Endothelial cell of hepatic sinusoid (primary cell): ENCODE results near the gene KNSTRN.

ENCODE experiments used
- in situ Hi-C: cut with HindIII; loops from 2 replicates; pipeline ENCODE4 v1.10.0; 2017; ENCODE audit warnings: low sequenced_read_pairs

The KNSTRN gene

DNA sequence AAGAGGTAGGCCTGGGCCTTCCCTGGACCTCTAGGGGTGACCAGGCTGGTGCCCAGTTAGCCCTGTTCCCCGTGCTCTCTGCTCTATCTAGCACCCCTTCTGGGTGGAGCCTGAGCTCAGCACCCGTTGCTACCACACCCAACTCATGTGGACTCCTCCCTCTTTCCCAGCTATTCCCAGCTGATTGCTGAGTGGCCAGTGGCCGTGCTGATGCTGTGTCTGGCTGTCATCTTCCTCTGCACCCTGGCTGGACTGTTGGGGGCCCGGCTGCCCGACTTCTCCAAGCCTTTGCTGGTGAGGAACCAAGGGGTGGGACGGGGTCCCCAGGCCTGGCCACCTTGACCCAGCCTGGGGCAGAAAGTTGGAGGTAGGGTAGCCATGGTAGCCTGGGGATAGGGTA, 18.3 kb upstream of the KNSTRN start:
- in situ Hi-C loops: no loop called here

- in situ Hi-C loops: no loop called here
These were observed 17.5 kb upstream of the KNSTRN start for GRCh38 chr15:40365016-40365415.

DNA sequence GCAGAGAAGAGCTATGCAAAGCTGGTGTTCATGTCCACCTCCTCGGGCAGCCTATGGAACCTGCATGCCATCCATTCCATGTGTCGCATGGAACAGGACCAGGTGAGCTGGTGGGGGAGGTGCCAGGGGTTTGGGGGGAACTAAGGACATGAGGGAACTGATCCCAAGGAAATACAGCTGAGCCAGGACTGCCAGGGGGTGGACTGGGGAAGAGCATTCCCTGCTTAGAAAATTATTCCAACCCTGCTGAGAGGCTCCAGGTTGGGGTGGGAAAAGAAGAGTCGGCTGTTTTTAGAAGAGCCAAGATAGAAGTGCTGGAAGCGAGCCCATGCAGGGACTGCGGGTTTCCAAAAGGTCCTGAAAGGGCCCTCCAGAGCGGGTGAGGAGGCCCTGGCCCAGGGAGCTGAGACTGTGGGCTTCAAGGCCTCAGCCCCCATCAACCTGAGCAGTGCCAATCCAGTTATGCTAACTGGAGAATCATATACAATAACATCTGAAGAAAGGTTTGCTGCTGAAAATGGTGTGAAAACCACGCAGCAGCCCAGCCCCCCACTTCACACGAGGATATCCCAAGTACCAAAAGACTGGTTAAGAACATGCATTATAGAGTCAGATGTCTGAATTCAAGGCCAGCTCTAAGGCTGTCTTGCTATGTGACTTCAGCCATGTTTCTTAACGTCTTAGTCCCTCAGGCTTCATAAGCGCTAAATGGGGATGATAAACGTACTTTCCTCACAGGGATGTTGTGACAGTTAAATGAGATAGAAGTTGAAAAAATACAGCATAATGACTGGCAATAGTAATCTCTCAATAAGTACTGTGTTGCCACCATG, 16.7 kb upstream of the KNSTRN start:
- in situ Hi-C loops: no loop called here

DNA sequence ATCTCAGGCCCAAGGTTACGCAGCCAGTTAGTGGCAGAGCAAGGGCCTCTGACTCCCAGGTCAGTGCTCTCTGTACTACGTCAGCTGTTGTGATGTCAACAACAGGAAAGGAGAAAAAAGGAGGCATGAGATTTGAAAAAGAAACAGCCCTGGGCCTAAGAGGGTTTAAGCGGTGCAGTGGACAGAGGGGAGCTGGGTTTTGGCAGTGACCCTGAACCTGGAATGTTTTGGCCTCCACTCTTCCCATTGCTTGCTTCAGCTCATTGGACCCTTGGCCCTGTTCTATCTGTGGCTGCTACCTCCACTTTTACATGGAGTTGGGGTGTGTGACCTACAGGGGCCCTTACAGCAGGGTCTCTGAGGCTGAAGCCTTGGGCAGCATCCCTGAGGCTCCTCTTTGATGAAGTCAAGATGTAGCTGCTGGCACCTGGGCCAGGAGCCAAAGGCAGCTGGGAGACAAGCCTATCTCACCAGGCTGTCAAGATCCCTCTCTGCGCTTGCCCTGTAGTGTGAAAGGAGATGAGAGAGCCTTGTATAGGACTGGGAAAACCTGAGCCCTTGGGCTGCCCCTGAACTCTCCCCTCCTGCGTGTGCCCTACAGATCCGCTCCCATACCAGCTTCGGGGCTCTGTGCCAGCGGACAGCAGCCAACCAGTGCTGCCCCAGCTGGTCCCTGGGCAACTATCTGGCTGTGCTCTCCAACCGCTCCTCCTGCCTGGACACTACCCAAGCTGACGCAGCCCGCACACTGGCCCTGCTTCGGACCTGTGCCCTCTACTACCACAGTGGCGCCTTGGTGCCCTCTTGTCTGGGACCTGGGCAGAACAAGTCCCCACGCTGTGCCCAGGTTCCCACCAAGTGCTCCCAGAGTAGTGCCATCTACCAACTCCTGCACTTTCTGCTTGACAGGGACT, 15.8 kb upstream of the KNSTRN start:
- in situ Hi-C loops: no loop called here

- in situ Hi-C loops: no loop called here
These were observed 15.2 kb upstream of the KNSTRN start for GRCh38 chr15:40367371-40367685.

- in situ Hi-C loops: no loop called here
These were observed 14.6 kb upstream of the KNSTRN start for GRCh38 chr15:40367686-40368611.

DNA sequence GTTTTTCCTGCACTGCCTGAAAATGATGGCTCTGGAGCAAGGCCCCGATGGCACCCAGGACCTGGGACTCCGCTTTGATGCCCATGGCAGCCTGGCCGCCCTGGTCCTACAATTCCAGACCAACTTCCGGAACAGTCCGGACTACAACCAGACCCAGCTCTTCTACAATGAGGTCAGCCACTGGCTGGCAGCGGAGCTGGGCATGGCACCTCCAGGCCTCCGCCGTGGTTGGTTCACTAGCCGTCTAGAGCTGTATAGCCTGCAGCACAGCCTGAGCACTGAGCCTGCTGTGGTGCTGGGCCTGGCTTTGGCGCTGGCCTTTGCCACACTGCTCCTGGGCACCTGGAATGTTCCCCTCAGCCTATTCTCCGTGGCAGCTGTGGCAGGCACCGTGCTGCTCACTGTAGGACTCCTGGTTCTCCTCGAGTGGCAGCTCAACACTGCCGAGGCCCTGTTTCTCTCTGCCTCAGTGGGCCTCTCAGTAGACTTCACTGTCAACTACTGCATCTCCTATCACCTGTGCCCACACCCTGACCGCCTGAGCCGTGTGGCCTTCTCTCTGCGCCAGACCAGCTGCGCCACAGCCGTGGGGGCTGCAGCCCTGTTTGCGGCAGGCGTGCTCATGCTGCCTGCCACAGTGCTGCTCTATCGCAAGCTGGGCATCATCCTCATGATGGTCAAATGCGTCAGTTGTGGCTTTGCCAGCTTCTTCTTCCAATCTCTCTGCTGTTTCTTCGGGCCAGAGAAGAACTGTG, 13.6 kb upstream of the KNSTRN start:
- in situ Hi-C loops: no loop called here

- in situ Hi-C loops: no loop called here
These were observed 13.0 kb upstream of the KNSTRN start for GRCh38 chr15:40369474-40369869.

DNA sequence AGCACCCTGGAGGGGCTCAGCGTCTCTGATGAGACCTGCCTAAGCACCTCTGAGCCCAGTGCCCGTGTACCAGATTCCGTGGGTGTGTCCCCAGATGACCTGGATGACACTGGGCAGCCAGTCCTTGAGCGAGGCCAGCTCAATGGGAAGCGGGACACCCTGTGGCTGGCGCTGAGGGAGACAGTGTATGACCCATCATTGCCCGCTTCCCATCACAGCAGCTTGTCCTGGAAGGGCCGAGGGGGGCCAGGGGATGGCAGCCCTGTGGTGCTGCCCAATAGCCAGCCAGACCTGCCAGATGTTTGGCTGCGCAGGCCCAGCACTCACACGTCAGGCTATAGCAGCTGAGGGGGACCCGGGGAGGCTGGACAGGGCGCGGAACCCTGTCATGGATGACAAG, 12.6 kb upstream of the KNSTRN start:
- in situ Hi-C loops: no loop called here

GRCh38 chr15:40372981-40373380, 9.5 kb upstream of the KNSTRN start:
- in situ Hi-C loops: no loop called here

- in situ Hi-C loops: no loop called here
These were observed 4.9 kb upstream of the KNSTRN start for GRCh38 chr15:40377606-40378005.

- in situ Hi-C loops: no loop called here
These were observed 3.1 kb upstream of the KNSTRN start for GRCh38 chr15:40379374-40379773.

DNA sequence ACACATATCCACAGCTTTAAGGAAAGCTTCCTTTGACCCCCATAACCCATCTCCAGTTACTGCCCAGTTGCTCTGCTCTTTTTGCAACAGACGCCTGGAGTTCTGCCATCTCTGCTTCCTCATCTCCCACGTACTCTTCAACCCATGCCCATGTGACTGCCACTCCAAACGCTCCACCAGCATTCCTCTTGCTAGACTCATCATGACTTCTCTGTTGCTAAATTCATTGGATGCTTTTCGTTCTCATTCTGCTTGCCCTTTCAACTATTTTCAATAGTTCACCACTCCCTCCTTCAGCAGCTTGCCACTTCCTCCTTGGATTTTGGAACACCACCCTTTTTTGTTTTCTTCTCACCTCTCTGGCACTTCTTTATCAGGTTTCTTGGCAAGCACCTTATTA, 2.7 kb upstream of the KNSTRN start:
- in situ Hi-C loops: no loop called here

- in situ Hi-C loops: no loop called here
These were observed 1.9 kb upstream of the KNSTRN start for GRCh38 chr15:40380636-40381035.

DNA sequence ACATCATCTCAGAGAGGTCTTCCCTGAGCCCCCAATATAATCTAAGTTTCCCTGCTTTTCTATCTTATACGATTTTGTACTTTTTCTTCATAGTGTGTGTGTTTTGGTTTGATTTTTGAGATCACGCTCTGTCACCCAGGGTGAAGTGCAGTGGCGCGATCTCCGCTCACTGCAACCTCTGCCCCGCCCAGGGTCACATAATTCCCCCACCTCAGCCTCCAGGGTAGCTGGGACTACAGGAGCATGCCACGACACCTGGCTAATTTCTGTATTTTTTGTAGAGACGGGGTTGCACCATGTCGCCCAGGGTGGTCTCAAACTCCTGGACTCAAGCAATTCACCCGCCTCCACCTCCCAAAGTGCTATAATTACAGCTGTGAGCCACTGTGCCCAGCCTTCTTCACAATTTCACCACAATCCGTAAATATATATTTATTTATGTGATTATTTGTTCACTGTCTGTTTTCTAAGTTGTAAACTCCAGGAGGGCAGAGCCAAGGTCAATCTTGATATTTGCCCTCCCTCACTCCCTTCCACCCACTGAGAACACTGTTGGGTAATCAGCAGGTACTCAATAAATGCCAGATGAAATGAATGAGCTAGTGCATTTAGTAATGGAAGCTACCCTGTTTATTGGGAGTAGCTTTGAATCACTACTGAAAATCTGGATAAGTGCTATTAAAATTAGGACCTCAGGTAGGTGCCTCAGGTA, 547 bp upstream of the KNSTRN start:
- in situ Hi-C loops: no loop called here

DNA sequence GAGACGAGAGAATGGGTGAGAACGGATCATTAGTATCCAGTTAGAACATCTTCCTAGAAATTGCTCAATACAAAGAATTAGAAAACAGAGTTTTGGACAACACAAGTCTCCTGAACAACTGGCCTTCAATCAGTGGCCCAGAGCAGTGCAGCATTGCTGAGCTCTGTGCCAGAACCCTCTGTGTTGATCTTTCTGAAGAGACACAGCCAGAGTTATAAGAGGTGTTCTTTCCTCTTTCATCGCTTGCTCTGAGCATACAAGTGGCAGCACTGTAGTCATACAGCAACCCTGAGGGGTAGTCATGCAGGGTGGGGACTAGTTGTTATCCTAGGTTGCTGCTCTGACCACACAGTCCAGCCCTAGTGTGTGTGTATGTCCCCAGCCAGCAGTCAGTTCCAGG, 4.0 kb downstream of the KNSTRN start:
- in situ Hi-C loops: loop anchor here (5.0 kb wide), 1 partner anchor 36 kb away; no protein-coding TSS in a partner anchor

- in situ Hi-C loops: loop anchor here (5.0 kb wide), 1 partner anchor 33 kb away; no protein-coding TSS in a partner anchor
These were observed 6.7 kb downstream of the KNSTRN start for GRCh38 chr15:40388941-40389823.

- in situ Hi-C loops: loop anchor here (5.0 kb wide), 1 partner anchor 32 kb away; no protein-coding TSS in a partner anchor
These were observed 7.5 kb downstream of the KNSTRN start for GRCh38 chr15:40389824-40390595.
